PFSK-1 (cell line): ENCODE measurements around the gene PPP1R1B.

Experiments used
- FOXP2 ChIP-seq: optimal IDR thresholded peaks from 2 replicates; pipeline ENCODE3; 2011; ENCODE audit warnings: borderline replicate concordance, control low read depth, inconsistent platforms; ENCODE audit not compliant: insufficient read depth; ENCODE audit errors: extremely low read length, extremely low read depth
- POLR2AphosphoS5 ChIP-seq: IDR thresholded peaks from 2 replicates; pipeline ENCODE4 v1.6.1; 2012; ENCODE audit warnings: low read depth, mild to moderate bottlenecking, control low read depth, low read length, moderate library complexity
- SIN3A ChIP-seq: IDR thresholded peaks from 2 replicates; pipeline ENCODE4 v1.6.1; 2012; ENCODE audit warnings: mild to moderate bottlenecking, low read length, moderate library complexity, borderline replicate concordance; ENCODE audit not compliant: insufficient read depth
- TAF1 ChIP-seq: IDR thresholded peaks from 2 replicates; pipeline ENCODE4 v1.6.1; 2012; ENCODE audit warnings: low read length, control low read depth, borderline replicate concordance; ENCODE audit not compliant: insufficient read depth
- TF ChIP-seq, protein P1 (sequence below), 2 experiments: IDR thresholded peaks; 2 replicates each; pipeline versions ENCODE4 v1.6.1 to v1.8.0; 2011 to 2012; ENCODE audit warnings: low read depth in 2 of 2, low read length in 2 of 2, control low read depth in 1 of 2, inconsistent platforms in 1 of 2, mild to moderate bottlenecking in 1 of 2, moderate library complexity in 1 of 2; ENCODE audit not compliant: insufficient read depth in 1 of 2

Gene PPP1R1B

DNA sequence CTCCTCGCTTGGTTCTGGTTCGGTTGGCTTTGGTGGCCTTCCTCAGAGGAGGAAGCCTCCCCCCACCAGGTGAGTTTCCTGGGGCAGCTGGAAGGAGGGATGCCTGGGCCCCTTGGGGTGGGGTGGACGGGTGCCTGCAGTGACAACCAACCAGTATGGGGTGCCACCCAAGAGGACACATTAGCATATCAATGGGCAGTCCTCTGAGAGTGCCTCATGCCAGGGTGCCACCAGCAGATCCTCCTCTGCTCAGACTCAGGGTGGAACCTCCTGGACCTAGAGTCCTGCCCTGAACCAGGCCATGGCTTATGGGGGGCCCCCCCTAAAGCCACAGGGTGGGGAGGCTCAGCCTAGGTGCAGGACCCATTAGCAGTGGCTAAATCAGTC is 2.7 kb downstream of the PPP1R1B start:
- TF ChIP-seq POLR2AphosphoS5: no peak
- TF ChIP-seq SIN3A: no peak
- TF ChIP-seq TAF1: no peak
- no peak for TF ChIP-seq FOXP2
- TF ChIP-seq, protein P1, sequence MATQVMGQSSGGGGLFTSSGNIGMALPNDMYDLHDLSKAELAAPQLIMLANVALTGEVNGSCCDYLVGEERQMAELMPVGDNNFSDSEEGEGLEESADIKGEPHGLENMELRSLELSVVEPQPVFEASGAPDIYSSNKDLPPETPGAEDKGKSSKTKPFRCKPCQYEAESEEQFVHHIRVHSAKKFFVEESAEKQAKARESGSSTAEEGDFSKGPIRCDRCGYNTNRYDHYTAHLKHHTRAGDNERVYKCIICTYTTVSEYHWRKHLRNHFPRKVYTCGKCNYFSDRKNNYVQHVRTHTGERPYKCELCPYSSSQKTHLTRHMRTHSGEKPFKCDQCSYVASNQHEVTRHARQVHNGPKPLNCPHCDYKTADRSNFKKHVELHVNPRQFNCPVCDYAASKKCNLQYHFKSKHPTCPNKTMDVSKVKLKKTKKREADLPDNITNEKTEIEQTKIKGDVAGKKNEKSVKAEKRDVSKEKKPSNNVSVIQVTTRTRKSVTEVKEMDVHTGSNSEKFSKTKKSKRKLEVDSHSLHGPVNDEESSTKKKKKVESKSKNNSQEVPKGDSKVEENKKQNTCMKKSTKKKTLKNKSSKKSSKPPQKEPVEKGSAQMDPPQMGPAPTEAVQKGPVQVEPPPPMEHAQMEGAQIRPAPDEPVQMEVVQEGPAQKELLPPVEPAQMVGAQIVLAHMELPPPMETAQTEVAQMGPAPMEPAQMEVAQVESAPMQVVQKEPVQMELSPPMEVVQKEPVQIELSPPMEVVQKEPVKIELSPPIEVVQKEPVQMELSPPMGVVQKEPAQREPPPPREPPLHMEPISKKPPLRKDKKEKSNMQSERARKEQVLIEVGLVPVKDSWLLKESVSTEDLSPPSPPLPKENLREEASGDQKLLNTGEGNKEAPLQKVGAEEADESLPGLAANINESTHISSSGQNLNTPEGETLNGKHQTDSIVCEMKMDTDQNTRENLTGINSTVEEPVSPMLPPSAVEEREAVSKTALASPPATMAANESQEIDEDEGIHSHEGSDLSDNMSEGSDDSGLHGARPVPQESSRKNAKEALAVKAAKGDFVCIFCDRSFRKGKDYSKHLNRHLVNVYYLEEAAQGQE (IDR thresholded peaks at IDR 0.05; ENCODE audit: insufficient read depth in 1 of 2, low read depth in 2 of 2, low read length in 2 of 2): no peak

DNA sequence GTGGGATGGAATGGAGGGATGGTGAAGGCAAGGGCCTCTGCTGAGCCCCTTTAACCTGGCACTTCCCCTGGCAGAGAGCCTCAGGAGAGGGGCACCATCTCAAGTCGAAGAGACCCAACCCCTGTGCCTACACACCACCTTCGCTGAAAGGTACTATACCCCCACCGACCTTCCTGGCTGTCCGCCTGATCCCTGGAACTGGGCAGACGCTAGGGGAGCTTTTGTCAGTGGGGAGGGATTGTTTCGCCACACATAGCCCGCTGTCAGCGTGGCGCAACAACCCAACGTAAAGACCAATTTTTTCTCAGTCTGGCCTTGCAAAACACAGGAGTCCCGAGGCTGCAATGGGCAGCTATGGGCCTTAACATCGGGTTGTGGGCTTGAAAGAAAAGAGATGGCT is 3.1 kb downstream of the PPP1R1B start:
- TF ChIP-seq POLR2AphosphoS5: no peak

DNA sequence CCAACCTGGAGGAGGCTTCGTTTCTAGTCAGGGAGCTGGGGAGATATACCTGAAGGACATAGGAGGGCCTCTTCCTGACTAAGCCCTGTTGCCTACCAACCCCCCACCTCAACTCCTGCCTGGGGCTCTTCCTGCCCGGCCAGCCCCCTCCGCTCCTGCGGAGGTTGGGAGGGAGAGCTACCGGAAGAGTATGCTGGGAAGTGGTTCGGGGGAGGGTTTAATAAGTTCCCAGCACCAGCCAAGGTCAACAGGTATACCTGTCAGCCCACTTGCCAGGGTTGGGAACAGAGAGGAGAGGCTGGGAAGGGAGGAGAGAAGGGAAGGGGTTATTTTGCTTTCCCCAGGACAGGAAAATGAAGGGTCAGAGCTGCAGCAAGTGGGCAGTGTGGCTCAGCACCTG is 4.7 kb downstream of the PPP1R1B start:
- no peak for TF ChIP-seq FOXP2
- TF ChIP-seq SIN3A: no peak
- TF ChIP-seq, protein P1 (IDR thresholded peaks at IDR 0.05; ENCODE audit: insufficient read depth in 1 of 2, low read depth in 2 of 2, low read length in 2 of 2): no peak
- no peak for TF ChIP-seq POLR2AphosphoS5
- no peak for TF ChIP-seq TAF1

DNA sequence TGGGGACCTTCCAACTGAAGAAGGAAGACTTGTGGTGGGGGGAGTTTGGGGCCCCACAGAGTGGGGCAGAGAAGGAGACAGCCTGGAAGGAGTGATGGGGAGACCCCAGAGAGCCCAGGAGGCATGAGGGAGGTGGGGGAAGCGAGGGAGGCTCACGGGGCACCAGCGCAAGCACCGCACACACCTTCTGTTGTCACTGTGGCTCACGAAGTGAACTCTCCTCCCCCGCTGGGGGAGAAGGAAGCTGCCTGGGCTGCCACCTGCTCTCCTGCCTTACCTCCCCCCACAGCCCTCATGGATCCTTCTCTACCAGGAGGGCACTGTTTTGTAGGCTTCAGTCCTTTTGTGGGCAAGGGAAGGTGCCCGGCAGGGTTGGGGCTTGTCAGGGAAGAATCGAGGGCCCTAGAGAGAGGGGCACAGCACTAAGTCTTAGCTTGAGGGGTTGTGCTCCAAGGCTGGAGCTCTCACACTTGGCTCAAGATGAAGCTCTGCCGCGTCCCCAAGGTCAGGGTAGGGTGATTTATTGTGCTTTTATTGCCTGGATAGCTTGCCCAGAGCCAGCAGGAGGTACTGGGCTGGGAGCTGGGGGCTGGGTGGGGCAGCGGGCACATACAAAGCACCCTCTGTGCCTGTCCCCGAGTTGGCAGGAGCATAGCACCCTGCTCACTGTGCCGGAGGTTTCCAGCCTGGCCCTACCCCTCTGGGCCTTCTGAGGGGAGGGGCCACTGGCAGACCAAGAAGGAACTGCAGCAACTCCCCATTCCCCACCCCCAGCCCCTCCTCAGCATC is 5.6 kb downstream of the PPP1R1B start:
- TF ChIP-seq, protein P1 (IDR thresholded peaks at IDR 0.05; ENCODE audit: insufficient read depth in 1 of 2, low read depth in 2 of 2, low read length in 2 of 2): no peak
- no peak for TF ChIP-seq SIN3A
- TF ChIP-seq FOXP2: no peak
- no peak for TF ChIP-seq TAF1
- no peak for TF ChIP-seq POLR2AphosphoS5

DNA sequence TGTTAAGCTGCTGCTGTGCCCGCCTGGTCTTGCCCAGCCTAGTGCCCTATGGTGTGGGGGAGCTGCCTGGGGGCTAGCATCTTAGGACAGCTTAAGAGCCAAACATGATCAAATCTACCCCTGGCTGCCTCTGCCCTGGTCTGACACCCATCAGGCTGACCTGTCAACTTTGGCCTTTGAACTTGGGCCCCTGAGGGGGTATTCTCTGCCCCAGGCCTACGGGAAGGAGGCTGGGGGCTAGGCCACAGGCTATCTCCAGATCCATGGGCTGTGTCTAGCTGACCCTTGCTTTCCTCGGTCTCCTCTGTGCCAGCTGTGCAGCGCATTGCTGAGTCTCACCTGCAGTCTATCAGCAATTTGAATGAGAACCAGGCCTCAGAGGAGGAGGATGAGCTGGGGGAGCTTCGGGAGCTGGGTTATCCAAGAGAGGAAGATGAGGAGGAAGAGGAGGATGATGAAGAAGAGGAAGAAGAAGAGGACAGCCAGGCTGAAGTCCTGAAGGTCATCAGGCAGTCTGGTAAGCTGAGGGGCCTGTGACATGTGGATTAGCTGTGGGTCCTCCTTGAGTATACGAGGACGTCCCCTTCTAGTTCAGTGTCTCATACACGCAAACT is 6.9 kb downstream of the PPP1R1B start:
- TF ChIP-seq, protein P1 (IDR thresholded peaks at IDR 0.05; ENCODE audit: insufficient read depth in 1 of 2, low read depth in 2 of 2, low read length in 2 of 2): no peak
